GM12801 (cell line): ENCODE results near the gene XG.

ENCODE experiments used
- CTCF ChIP-seq: IDR thresholded peaks from one replicate; pipeline ENCODE4 v1.5.1; 2011; ENCODE audit warnings: control low read depth; ENCODE audit not compliant: insufficient read length; ENCODE audit errors: extremely low read depth

Gene XG

GRCh38 chrX:2741386-2741785 is 10.5 kb upstream of the XG start:
- no peak for TF ChIP-seq CTCF

GRCh38 chrX:2748171-2748814 is 3.5 kb upstream of the XG start:
- no peak for TF ChIP-seq CTCF

- no peak for TF ChIP-seq CTCF
Measured at GRCh38 chrX:2748815-2749188, 3.0 kb upstream of the XG start.

GRCh38 chrX:2751291-2751690 is 549 bp upstream of the XG start:
- no peak for TF ChIP-seq CTCF

- no peak for TF ChIP-seq CTCF
Measured at GRCh38 chrX:2756548-2756947, 4.7 kb downstream of the XG start.

- TF ChIP-seq CTCF = no peak
Measured at GRCh38 chrX:2761246-2761645, 9.4 kb downstream of the XG start.

GRCh38 chrX:2765549-2765830 is 13.7 kb downstream of the XG start:
- no peak for TF ChIP-seq CTCF

- TF ChIP-seq CTCF = no peak
Measured at GRCh38 chrX:2766906-2767305, 15.1 kb downstream of the XG start.
